Ishikawa (cell line): Measurements from ENCODE around the gene KLC3.

Experiments
- CEBPB ChIP-seq: IDR thresholded peaks from 2 replicates; pipeline ENCODE4 v1.6.1; 2012
- CREB1 ChIP-seq: IDR thresholded peaks from 2 replicates; pipeline ENCODE4 v1.6.1; 2012; ENCODE audit warnings: low read depth
- EP300 ChIP-seq: IDR thresholded peaks from 2 replicates; pipeline ENCODE4 v1.6.1; 2012; ENCODE audit warnings: borderline replicate concordance
- FOXM1 ChIP-seq: IDR thresholded peaks from 2 replicates; pipeline ENCODE4 v1.6.1; 2012; ENCODE audit warnings: low read depth, borderline replicate concordance
- MAX ChIP-seq: IDR thresholded peaks from 2 replicates; pipeline ENCODE4 v1.6.1; 2012
- RAD21 ChIP-seq: IDR thresholded peaks from 2 replicates; pipeline ENCODE4 v1.6.1; 2012; ENCODE audit warnings: low read depth
- REST ChIP-seq: IDR thresholded peaks from 2 replicates; pipeline ENCODE4 v1.6.1; 2012; ENCODE audit warnings: low read depth, mild to moderate bottlenecking
- TAF1 ChIP-seq: IDR thresholded peaks from 2 replicates; pipeline ENCODE4 v1.6.1; 2012; ENCODE audit warnings: low read depth, mild to moderate bottlenecking
- TCF12 ChIP-seq: IDR thresholded peaks from 2 replicates; pipeline ENCODE4 v1.6.1; 2012; ENCODE audit warnings: low read depth
- TEAD4 ChIP-seq: IDR thresholded peaks from 2 replicates; pipeline ENCODE4 v1.6.1; 2012
- YY1 ChIP-seq: IDR thresholded peaks from 2 replicates; pipeline ENCODE4 v1.6.1; 2012; ENCODE audit warnings: low read depth
- ZBTB7A ChIP-seq: IDR thresholded peaks from 2 replicates; pipeline ENCODE4 v1.6.1; 2012; ENCODE audit warnings: low read depth

- TF ChIP-seq TEAD4 (no peak), ZBTB7A (no peak), TCF12 (no peak), EP300 (no peak), CREB1 (no peak), REST (no peak), CEBPB (no peak), TAF1 (no peak), FOXM1 (no peak), YY1 (no peak), RAD21 (no peak), MAX (no peak)
Observed at GRCh38 chr19:45327404-45328143, 13.0 kb upstream of the KLC3 start.
